ENCODE results near the gene PDE7B.

GRCh38 chr6:135866445-135867123, 15.1 kb downstream of the PDE7B start:
- no peak for TF ChIP-seq CTCF (IDR thresholded peaks at IDR 0.05)
- TF ChIP-seq POLR2A (IDR thresholded peaks at IDR 0.05): no peak

Measured in tibial nerve (tissue), 3 donors.